ENCODE results near the gene CYP1A1. TPM values are rescaled to one million over a fixed set of nuclear protein-coding genes. Genes with fewer than 3 reads are reported as not detected.
A peak's percentile ranks its signal among the peaks of the same experiment; 100 is the strongest.

Gene CYP1A1
- total and polyA plus RNA-seq, 2 of the 13 experiments (the other 11 are each of a cell fraction or from before 2014, with no cell fraction given): 7.9 to 8.0 TPM

- TF ChIP-seq ZNF800 (CRISPR knock-in tag; IDR thresholded peaks at IDR 0.05): no peak
- peak; percentile 86; the same call in 1 of the 2 replicates for TF ChIP-seq ZBTB1 (CRISPR knock-in tag; IDR thresholded peaks at IDR 0.05; ENCODE audit: borderline replicate concordance)
- TF ChIP-seq MED13 (CRISPR knock-in tag; IDR thresholded peaks at IDR 0.05): no peak
- TF ChIP-seq ZNF333 (CRISPR knock-in tag; IDR thresholded peaks at IDR 0.05; ENCODE audit: borderline replicate concordance): peak; percentile 61; the same call in 1 of the 2 replicates
- no peak; the same call in 1 of the 2 replicates for TF ChIP-seq ZC3H13 (CRISPR knock-in tag; IDR thresholded peaks at IDR 0.05)
- TF ChIP-seq PRDM4 (CRISPR knock-in tag; IDR thresholded peaks at IDR 0.05; ENCODE audit: borderline replicate concordance): no peak
- TF ChIP-seq U2AF2 (IDR thresholded peaks at IDR 0.05; ENCODE audit: low read depth, low read length): no peak
- peak; percentile 65 for TF ChIP-seq KAT7 (CRISPR knock-in tag; IDR thresholded peaks at IDR 0.05; ENCODE audit: borderline replicate concordance)
- TF ChIP-seq, protein P1, sequence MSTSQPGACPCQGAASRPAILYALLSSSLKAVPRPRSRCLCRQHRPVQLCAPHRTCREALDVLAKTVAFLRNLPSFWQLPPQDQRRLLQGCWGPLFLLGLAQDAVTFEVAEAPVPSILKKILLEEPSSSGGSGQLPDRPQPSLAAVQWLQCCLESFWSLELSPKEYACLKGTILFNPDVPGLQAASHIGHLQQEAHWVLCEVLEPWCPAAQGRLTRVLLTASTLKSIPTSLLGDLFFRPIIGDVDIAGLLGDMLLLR (CRISPR knock-in tag; IDR thresholded peaks at IDR 0.05): 0 out of 2 replicates have a peak, but pooled peaks have one; percentile 37
- TF ChIP-seq ZNF441 (CRISPR knock-in tag; IDR thresholded peaks at IDR 0.05; ENCODE audit: borderline replicate concordance): no peak
- no peak for TF ChIP-seq FOXO4 (CRISPR knock-in tag; conservative IDR thresholded peaks at IDR 0.05)
- no peak for TF ChIP-seq HNRNPLL (IDR thresholded peaks at IDR 0.05; ENCODE audit: low read depth, low read length, poor library complexity, severe bottlenecking)
- TF ChIP-seq, protein P2, sequence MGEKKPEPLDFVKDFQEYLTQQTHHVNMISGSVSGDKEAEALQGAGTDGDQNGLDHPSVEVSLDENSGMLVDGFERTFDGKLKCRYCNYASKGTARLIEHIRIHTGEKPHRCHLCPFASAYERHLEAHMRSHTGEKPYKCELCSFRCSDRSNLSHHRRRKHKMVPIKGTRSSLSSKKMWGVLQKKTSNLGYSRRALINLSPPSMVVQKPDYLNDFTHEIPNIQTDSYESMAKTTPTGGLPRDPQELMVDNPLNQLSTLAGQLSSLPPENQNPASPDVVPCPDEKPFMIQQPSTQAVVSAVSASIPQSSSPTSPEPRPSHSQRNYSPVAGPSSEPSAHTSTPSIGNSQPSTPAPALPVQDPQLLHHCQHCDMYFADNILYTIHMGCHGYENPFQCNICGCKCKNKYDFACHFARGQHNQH (CRISPR knock-in tag; IDR thresholded peaks at IDR 0.05): peak; percentile 44; the same call in 1 of the 2 replicates
- no peak for TF ChIP-seq ZNF484 (CRISPR knock-in tag; IDR thresholded peaks at IDR 0.05; ENCODE audit: borderline replicate concordance, low read depth)
- peak; percentile 82 for TF ChIP-seq BHLHE40 (IDR thresholded peaks at IDR 0.05; ENCODE audit: low read length)
- peak; percentile 14; the same call in 1 of the 2 replicates for TF ChIP-seq POGZ (CRISPR knock-in tag; IDR thresholded peaks at IDR 0.05)
- TF ChIP-seq KLF6 (CRISPR knock-in tag; IDR thresholded peaks at IDR 0.05): no peak
- TF ChIP-seq PLSCR1 (CRISPR knock-in tag; IDR thresholded peaks at IDR 0.05; ENCODE audit: borderline replicate concordance): no peak
- no peak for TF ChIP-seq ZNF496 (CRISPR knock-in tag; IDR thresholded peaks at IDR 0.05; ENCODE audit: insufficient replicate concordance)
Measured at GRCh38 chr15:74725845-74726773, 781 bp upstream of the CYP1A1 start (continued).
